ENCODE results near the gene ACP4.

ACP4 gene

DNA sequence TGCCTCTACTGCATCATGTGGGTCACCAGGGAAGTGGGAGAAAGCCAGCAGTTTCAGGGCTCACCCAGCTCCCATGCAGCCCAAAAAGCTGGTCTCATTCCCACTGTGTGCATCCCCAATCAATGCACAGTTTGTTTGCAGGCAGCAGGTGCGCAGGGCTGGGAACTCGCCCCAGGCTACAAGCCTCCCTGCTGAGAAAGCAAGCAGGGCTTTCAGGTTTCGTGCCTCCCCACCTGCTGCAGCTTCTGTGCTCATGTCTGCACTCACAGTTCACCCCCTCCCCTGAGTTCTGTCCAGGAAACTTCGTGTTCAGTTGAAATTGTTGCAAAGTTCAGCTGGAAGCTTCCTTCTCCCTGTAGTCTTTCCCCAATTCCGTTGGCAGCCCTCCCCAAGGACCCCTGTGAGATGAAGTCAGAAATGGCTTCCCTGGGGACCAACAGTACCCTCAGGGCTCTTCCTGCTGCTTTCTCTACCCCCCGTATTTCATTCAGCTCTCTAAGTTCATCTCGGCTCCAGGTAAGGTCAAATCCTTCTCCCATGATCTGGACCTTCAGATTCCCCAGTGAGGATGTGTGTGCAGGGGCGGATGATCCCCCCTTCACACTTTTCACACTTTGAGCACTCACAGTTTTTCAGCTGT, 54.2 kb downstream of the ACP4 start:
- DNase-seq (ENCODE audit: low spot score): no peak
